ENCODE measurements around the gene CENPV.

The CENPV gene

DNA sequence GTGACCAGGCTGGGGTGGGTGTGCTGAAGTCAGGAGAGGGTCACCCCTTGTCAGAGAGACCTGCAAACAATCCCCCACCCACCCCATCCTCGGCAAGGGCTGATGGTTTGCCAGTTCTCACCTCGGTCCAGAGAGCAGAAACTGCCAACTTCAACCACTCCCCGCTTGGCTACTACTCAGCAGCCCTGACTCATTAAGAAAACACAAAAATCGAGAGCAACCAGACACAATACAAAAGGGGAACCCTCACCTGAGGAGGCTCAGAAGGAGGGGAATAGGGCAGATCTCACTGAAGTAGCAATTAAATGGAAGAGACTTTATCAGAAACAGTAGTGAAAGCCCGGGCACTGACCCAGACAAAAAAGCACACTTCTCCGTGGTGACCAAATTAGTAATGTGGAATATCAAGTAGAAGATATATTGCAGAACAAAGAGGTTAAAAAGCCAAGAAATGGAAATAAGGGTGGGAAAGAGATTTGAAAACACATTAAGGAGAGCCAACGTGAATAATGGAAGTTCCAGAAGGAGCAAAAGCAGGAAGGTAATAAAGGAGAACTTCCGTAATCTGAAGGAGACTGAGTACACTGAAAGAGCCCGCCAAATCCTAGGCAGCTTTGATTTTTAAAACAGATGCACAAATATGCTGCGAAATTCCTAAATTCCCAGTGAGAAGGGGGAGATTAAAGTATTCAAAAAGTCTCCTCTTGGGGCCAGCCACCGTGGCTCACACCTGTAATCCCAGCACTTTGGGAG is 23.6 kb downstream of the CENPV start:
- no peak overlapping the region for H2AFZ ChIP-seq (ENCODE audit: low read depth, low read length)
- H3K27ac ChIP-seq (ENCODE audit: low read length), result no peak overlapping the region
- no peak overlapping the region for H3K4me2 ChIP-seq (ENCODE audit: insufficient read depth, low read length)
- no peaks in the 10 kb centered on the region for H3K27me3 ChIP-seq (ENCODE audit: insufficient read depth, low read length, poor library complexity)
- DNase-seq, result no peak
- no peaks in the 10 kb centered on the region for H3K9me3 ChIP-seq (ENCODE audit: insufficient read depth, low read length, severe bottlenecking)
- H3K36me3 ChIP-seq (ENCODE audit: insufficient read depth, low read length), result peaks cover 18% of the 10 kb centered on the region
- no peaks in the 10 kb centered on the region for H4K20me1 ChIP-seq (ENCODE audit: insufficient read depth, low read length)
- no peak overlapping the region for H3K9ac ChIP-seq (ENCODE audit: low read depth, low read length)
- no peak overlapping the region for H3K4me3 ChIP-seq (ENCODE audit: low read depth in 1 of 2, low read length in 2 of 2)
- no peak for TF ChIP-seq EZH2 (IDR thresholded peaks at IDR 0.05; ENCODE audit: borderline replicate concordance, low read depth, low read length, severe bottlenecking)
- TF ChIP-seq, protein P1, sequence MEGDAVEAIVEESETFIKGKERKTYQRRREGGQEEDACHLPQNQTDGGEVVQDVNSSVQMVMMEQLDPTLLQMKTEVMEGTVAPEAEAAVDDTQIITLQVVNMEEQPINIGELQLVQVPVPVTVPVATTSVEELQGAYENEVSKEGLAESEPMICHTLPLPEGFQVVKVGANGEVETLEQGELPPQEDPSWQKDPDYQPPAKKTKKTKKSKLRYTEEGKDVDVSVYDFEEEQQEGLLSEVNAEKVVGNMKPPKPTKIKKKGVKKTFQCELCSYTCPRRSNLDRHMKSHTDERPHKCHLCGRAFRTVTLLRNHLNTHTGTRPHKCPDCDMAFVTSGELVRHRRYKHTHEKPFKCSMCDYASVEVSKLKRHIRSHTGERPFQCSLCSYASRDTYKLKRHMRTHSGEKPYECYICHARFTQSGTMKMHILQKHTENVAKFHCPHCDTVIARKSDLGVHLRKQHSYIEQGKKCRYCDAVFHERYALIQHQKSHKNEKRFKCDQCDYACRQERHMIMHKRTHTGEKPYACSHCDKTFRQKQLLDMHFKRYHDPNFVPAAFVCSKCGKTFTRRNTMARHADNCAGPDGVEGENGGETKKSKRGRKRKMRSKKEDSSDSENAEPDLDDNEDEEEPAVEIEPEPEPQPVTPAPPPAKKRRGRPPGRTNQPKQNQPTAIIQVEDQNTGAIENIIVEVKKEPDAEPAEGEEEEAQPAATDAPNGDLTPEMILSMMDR (IDR thresholded peaks at IDR 0.05; ENCODE audit: borderline replicate concordance, extremely low read depth, low read length, poor library complexity, severe bottlenecking), result no peak
- H3K79me2 ChIP-seq (ENCODE audit: insufficient read depth, low read length), result no peaks in the 10 kb centered on the region
- ATAC-seq (ENCODE audit: insufficient read depth, low read depth), result no peak
- no peaks in the 10 kb centered on the region for H3K4me1 ChIP-seq (ENCODE audit: insufficient read depth, low read length)

DNA sequence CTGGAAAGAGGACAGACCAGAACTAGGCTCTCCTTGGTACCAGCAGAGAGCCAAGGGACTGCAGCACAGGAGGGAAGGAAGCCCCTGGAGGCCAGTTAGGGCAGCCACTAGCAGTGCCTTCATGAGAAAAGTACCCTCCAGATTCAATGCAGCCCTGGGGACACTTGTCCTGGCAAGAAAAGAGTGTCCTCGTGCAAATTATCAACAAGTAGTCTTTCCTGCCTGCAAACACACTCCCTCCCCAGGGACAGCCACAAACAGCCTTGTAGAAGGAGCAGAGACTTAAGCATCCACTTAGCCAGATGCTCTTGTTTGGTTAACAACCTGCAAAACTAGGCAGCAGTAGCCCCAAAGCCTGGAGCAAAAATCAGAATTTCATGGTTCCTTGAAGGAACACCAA is 24.3 kb downstream of the CENPV start:
- ATAC-seq (ENCODE audit: insufficient read depth, low read depth) (no peak), DNase-seq (no peak)
- Histone ChIP-seq H3K4me1 (ENCODE audit: insufficient read depth, low read length) (no peaks in the 10 kb centered on the region), H3K36me3 (ENCODE audit: insufficient read depth, low read length) (peaks cover 18% of the 10 kb centered on the region), H4K20me1 (ENCODE audit: insufficient read depth, low read length) (no peaks in the 10 kb centered on the region), H3K4me3 (ENCODE audit: low read depth in 1 of 2, low read length in 2 of 2) (no peak overlapping the region), H2AFZ (ENCODE audit: low read depth, low read length) (no peak overlapping the region), H3K27me3 (ENCODE audit: insufficient read depth, low read length, poor library complexity) (no peaks in the 10 kb centered on the region), H3K4me2 (ENCODE audit: insufficient read depth, low read length) (no peak overlapping the region), H3K27ac (ENCODE audit: low read length) (no peak overlapping the region), H3K79me2 (ENCODE audit: insufficient read depth, low read length) (no peaks in the 10 kb centered on the region), H3K9ac (ENCODE audit: low read depth, low read length) (no peak overlapping the region), H3K9me3 (ENCODE audit: insufficient read depth, low read length, severe bottlenecking) (no peaks in the 10 kb centered on the region)
- TF ChIP-seq, protein P1 (IDR thresholded peaks at IDR 0.05; ENCODE audit: borderline replicate concordance, extremely low read depth, low read length, poor library complexity, severe bottlenecking), result no peak
- TF ChIP-seq EZH2 (IDR thresholded peaks at IDR 0.05; ENCODE audit: borderline replicate concordance, low read depth, low read length, severe bottlenecking), result no peak

- Histone ChIP-seq H3K4me2 (ENCODE audit: insufficient read depth, low read length) (no peak overlapping the region), H4K20me1 (ENCODE audit: insufficient read depth, low read length) (no peaks in the 10 kb centered on the region), H2AFZ (ENCODE audit: low read depth, low read length) (no peak overlapping the region), H3K79me2 (ENCODE audit: insufficient read depth, low read length) (no peaks in the 10 kb centered on the region), H3K27ac (ENCODE audit: low read length) (no peak overlapping the region), H3K9ac (ENCODE audit: low read depth, low read length) (no peak overlapping the region), H3K4me3 (ENCODE audit: low read depth in 1 of 2, low read length in 2 of 2) (no peak overlapping the region), H3K9me3 (ENCODE audit: insufficient read depth, low read length, severe bottlenecking) (no peaks in the 10 kb centered on the region), H3K27me3 (ENCODE audit: insufficient read depth, low read length, poor library complexity) (no peaks in the 10 kb centered on the region), H3K4me1 (ENCODE audit: insufficient read depth, low read length) (no peaks in the 10 kb centered on the region), H3K36me3 (ENCODE audit: insufficient read depth, low read length) (peaks cover 21% of the 10 kb centered on the region)
- no peak for DNase-seq
- TF ChIP-seq, protein P1 (IDR thresholded peaks at IDR 0.05; ENCODE audit: borderline replicate concordance, extremely low read depth, low read length, poor library complexity, severe bottlenecking), result no peak
- TF ChIP-seq EZH2 (IDR thresholded peaks at IDR 0.05; ENCODE audit: borderline replicate concordance, low read depth, low read length, severe bottlenecking), result no peak
- ATAC-seq (ENCODE audit: insufficient read depth, low read depth), result no peak
These were observed 26.3 kb downstream of the CENPV start for GRCh38 chr17:16327018-16327417.
